IPS DF 19.7 (cell line): ENCODE results near the gene ABI3BP.

Source experiments
- DNase-seq: peaks from one replicate; pipeline ENCODE4 v3.0.0-alpha.2; 2013; ENCODE audit warnings: low read depth, low spot score

Gene ABI3BP

GRCh38 chr3:100984308-100984707 is 8.9 kb downstream of the ABI3BP start:
- DNase-seq: no peak

- no peak for DNase-seq
These were observed 10.5 kb downstream of the ABI3BP start for GRCh38 chr3:100982710-100983109.

GRCh38 chr3:100981164-100981911 is 11.9 kb downstream of the ABI3BP start:
- DNase-seq: no peak

GRCh38 chr3:100978011-100978659 is 15.1 kb downstream of the ABI3BP start:
- DNase-seq: no peak

- DNase-seq: no peak
These were observed 16.6 kb downstream of the ABI3BP start for GRCh38 chr3:100976611-100977010.

GRCh38 chr3:100975714-100976113 is 17.5 kb downstream of the ABI3BP start:
- no peak for DNase-seq

- DNase-seq: no peak
These were observed 19.6 kb downstream of the ABI3BP start for GRCh38 chr3:100973594-100973993.

- no peak for DNase-seq
These were observed 20.4 kb downstream of the ABI3BP start for GRCh38 chr3:100972867-100973266.

- DNase-seq: no peak
These were observed 20.8 kb downstream of the ABI3BP start for GRCh38 chr3:100972301-100972844.

- no peak for DNase-seq
These were observed 21.4 kb downstream of the ABI3BP start for GRCh38 chr3:100971798-100972197.

GRCh38 chr3:100970477-100970990 is 22.7 kb downstream of the ABI3BP start:
- no peak for DNase-seq

- no peak for DNase-seq
These were observed 24.0 kb downstream of the ABI3BP start for GRCh38 chr3:100968932-100969906.

- DNase-seq: no peak
These were observed 26.4 kb downstream of the ABI3BP start for GRCh38 chr3:100966807-100967206.

GRCh38 chr3:100966049-100966491 is 27.2 kb downstream of the ABI3BP start:
- DNase-seq: no peak

- DNase-seq: no peak
These were observed 30.2 kb downstream of the ABI3BP start for GRCh38 chr3:100963041-100963440.

- DNase-seq: no peak
These were observed 35.8 kb downstream of the ABI3BP start for GRCh38 chr3:100957261-100957986.

- DNase-seq: no peak
These were observed 36.9 kb downstream of the ABI3BP start for GRCh38 chr3:100956276-100956675.

GRCh38 chr3:100954990-100955389 is 38.2 kb downstream of the ABI3BP start:
- no peak for DNase-seq

GRCh38 chr3:100954199-100954935 is 38.9 kb downstream of the ABI3BP start:
- no peak for DNase-seq

- no peak for DNase-seq
These were observed 40.1 kb downstream of the ABI3BP start for GRCh38 chr3:100953103-100953502.
